ENCODE results near the gene ZSCAN5C.

GRCh38 chr19:56191115-56191514 is 11.0 kb upstream of the ZSCAN5C start:
- TF ChIP-seq POLR2A (IDR thresholded peaks at IDR 0.05): no peak
- no peak for TF ChIP-seq CTCF (IDR thresholded peaks at IDR 0.05)

All from Peyer's patch (tissue), 4 donors.